A673 (cell line): Measurements from ENCODE around the gene LBHD2.

Experiments used
- EZH2 ChIP-seq: fragments of 200-600 bp; sonication (generic); IDR thresholded peaks from 2 replicates; pipeline ENCODE4 v1.6.1; 2017; ENCODE audit warnings: borderline replicate concordance, low read depth, mild to moderate bottlenecking, mixed read lengths, antibody characterized with exemption, low read length; ENCODE audit not compliant: poor library complexity, severe bottlenecking
- TF ChIP-seq, protein P1 (sequence below): fragments of 300-800, 200-600 bp; sonication (generic); conservative IDR thresholded peaks from 2 replicates; pipeline ENCODE4 v1.5.1; 2017; ENCODE audit warnings: low read depth, mild to moderate bottlenecking, antibody characterized with exemption, low read length, moderate library complexity, mixed read lengths

DNA sequence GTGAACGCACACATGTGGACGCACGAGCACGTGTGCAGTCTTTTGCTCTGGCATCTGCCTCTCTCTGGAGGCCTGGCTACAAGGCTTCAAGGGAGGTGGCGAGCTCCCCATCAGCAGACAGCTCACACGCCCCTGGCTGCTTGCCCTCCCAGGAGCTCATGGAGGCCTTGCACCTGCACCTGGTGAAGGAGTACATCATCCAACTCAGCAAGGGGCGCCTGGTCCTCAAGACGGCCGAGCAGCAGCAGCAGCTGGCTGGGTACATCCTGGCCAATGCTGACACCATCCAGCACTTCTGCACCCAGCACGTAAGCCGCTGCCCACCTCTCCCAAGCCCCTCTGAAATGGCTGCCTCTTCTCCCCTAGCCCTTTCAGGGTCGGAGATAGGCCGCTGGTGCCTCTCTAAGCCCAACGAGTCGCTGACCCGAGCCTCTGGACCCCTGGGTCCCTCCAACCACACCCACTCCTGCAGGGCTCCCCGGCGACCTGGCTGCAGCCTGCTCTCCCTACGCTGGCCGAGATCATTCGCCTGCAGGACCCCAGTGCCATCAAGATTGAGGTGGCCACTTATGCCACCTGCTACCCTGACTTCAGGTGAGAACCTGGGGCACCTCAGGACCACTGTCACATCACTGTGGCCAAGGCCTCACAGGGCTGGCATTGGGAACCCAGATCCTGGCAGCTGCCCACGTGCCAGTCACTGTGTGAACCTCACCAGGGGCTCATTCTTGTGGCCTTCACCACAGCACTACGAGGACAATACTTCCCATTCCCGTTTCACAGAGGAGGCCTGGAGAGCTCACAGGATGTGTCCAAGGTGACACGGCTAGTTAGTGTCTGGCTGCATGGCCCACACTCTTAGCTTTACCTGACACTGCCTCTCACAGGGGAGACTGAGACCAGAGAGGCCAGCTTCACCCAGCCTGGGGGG lies 49.5 kb downstream of the LBHD2 start:
- TF ChIP-seq, protein P1, sequence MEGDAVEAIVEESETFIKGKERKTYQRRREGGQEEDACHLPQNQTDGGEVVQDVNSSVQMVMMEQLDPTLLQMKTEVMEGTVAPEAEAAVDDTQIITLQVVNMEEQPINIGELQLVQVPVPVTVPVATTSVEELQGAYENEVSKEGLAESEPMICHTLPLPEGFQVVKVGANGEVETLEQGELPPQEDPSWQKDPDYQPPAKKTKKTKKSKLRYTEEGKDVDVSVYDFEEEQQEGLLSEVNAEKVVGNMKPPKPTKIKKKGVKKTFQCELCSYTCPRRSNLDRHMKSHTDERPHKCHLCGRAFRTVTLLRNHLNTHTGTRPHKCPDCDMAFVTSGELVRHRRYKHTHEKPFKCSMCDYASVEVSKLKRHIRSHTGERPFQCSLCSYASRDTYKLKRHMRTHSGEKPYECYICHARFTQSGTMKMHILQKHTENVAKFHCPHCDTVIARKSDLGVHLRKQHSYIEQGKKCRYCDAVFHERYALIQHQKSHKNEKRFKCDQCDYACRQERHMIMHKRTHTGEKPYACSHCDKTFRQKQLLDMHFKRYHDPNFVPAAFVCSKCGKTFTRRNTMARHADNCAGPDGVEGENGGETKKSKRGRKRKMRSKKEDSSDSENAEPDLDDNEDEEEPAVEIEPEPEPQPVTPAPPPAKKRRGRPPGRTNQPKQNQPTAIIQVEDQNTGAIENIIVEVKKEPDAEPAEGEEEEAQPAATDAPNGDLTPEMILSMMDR = no peak
- no peak for TF ChIP-seq EZH2
